Parathyroid adenoma (tissue), 2 donors: ENCODE measurements around the gene NAT9.

Experiments used
- H2AFZ ChIP-seq: fragments of 300-600 bp; sonication (generic); one replicate; pipeline ENCODE4 v1.7.0; 2017; ENCODE audit warnings: antibody characterized with exemption, mild to moderate bottlenecking
- H3K27ac ChIP-seq: fragments of 300-600 bp; sonication (generic); one replicate; pipeline ENCODE4 v1.7.0; 2017
- H3K27me3 ChIP-seq: fragments of 300-600 bp; sonication (generic); one replicate; pipeline ENCODE4 v1.7.0; 2017; ENCODE audit warnings: low read length; ENCODE audit not compliant: control insufficient read depth, insufficient read depth
- H3K36me3 ChIP-seq: fragments of 300-600 bp; sonication (generic); one replicate; pipeline ENCODE4 v1.7.0; 2017; ENCODE audit warnings: low read length; ENCODE audit not compliant: control insufficient read depth, insufficient read depth
- H3K4me1 ChIP-seq: fragments of 300-600 bp; sonication (generic); one replicate; pipeline ENCODE4 v1.7.0; 2017; ENCODE audit warnings: control low read depth
- H3K4me2 ChIP-seq: fragments of 300-600 bp; sonication (generic); one replicate; pipeline ENCODE4 v1.7.0; 2017; ENCODE audit warnings: low read length
- H3K4me3 ChIP-seq: fragments of 300-600 bp; sonication (generic); one replicate; pipeline ENCODE4 v1.7.0; 2017; ENCODE audit warnings: low read depth, low read length
- H3K79me2 ChIP-seq: fragments of 300-600 bp; sonication (generic); one replicate; pipeline ENCODE4 v1.7.0; 2017; ENCODE audit warnings: control low read depth
- H3K9ac ChIP-seq: fragments of 300-600 bp; sonication (generic); one replicate; pipeline ENCODE4 v1.7.0; 2017; ENCODE audit warnings: mild to moderate bottlenecking
- H3K9me3 ChIP-seq: fragments of 300-600 bp; sonication (generic); one replicate; pipeline ENCODE4 v1.7.0; 2017; ENCODE audit warnings: low read length; ENCODE audit not compliant: control insufficient read depth
- TF ChIP-seq, protein P1 (sequence below): fragments of 300-600 bp; sonication (generic); IDR thresholded peaks from one replicate; pipeline ENCODE4 v1.7.0; 2017; ENCODE audit warnings: antibody characterized with exemption, mild to moderate bottlenecking
- donor health status: primary hyperparathyroidism.

The NAT9 gene

DNA sequence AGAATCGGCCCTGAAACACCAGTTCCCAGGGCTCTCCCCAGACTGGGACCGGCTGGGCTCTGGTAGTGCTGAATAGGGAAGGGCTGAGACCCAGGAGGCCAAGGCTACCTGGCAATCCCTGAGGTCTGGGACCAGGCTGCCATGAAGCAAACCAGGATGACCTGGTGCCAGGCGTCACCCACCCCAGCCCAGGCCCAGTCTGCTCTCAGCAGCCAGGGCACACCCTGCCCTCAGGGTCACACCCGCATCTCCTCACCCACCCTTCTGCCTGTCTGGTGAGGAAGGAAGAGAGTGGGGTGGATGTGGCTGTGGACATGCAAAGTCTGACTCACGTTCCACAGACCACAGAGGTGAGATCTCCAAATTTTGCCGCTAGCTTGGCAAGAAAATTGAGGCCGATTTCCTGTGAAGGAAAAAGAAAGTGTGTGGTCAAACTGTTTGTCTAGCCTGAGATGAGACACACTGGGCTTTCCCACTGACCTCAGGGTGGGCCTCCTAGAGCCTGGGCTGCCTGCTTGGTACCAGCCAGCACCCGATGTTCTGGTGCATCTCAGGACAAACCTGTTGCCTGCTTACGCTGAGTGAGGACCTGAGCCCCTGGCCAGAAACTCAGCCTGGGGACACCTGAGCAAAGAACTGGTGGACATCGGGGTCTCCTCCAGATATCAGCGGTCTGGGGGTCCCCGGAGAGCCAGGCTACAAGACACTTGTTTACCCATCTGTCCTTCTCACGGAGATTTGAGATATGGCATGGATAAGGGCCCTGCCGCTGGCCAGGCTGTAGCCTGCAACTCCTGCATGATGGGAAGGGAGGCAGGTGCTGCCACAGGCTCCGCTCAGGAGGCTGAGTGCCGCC is 45.4 kb downstream of the NAT9 start:
- Histone ChIP-seq H3K36me3 (no peaks in the 10 kb centered on the region), H3K9ac (no peak overlapping the region), H3K9me3 (no peaks in the 10 kb centered on the region), H3K79me2 (no peaks in the 10 kb centered on the region), H3K27me3 (no peaks in the 10 kb centered on the region), H2AFZ (no peak overlapping the region), H3K4me3 (no peak overlapping the region), H3K4me1 (no peaks in the 10 kb centered on the region), H3K27ac (no peak overlapping the region), H3K4me2 (no peak overlapping the region)
- TF ChIP-seq, protein P1, sequence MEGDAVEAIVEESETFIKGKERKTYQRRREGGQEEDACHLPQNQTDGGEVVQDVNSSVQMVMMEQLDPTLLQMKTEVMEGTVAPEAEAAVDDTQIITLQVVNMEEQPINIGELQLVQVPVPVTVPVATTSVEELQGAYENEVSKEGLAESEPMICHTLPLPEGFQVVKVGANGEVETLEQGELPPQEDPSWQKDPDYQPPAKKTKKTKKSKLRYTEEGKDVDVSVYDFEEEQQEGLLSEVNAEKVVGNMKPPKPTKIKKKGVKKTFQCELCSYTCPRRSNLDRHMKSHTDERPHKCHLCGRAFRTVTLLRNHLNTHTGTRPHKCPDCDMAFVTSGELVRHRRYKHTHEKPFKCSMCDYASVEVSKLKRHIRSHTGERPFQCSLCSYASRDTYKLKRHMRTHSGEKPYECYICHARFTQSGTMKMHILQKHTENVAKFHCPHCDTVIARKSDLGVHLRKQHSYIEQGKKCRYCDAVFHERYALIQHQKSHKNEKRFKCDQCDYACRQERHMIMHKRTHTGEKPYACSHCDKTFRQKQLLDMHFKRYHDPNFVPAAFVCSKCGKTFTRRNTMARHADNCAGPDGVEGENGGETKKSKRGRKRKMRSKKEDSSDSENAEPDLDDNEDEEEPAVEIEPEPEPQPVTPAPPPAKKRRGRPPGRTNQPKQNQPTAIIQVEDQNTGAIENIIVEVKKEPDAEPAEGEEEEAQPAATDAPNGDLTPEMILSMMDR: no peak

DNA sequence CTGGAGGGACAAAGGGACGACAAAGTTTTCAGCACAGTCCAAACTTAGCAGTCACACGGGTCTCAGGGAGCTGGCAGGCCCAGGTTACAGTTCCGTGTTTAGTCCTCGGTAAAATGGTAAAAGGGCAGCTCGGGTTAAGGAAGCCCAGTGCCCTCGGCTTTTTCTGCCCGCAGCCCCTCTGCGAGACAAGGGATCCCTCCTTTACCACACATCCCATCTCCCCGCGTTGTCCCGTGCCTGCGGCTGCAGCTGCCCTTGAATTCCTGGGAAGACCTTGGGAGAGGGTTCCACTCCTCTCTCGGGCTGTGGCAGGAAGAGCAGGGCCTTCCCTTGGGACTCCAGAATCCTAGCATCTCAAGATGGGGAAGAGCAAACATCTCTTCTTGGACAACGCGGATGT is 46.3 kb downstream of the NAT9 start:
- Histone ChIP-seq H3K27ac (no peak overlapping the region), H3K9ac (no peak overlapping the region), H3K79me2 (no peaks in the 10 kb centered on the region), H3K4me3 (no peak overlapping the region), H3K9me3 (no peaks in the 10 kb centered on the region), H3K27me3 (no peaks in the 10 kb centered on the region), H3K4me2 (no peak overlapping the region), H2AFZ (no peak overlapping the region), H3K4me1 (no peaks in the 10 kb centered on the region), H3K36me3 (no peaks in the 10 kb centered on the region)
- TF ChIP-seq, protein P1: no peak

DNA sequence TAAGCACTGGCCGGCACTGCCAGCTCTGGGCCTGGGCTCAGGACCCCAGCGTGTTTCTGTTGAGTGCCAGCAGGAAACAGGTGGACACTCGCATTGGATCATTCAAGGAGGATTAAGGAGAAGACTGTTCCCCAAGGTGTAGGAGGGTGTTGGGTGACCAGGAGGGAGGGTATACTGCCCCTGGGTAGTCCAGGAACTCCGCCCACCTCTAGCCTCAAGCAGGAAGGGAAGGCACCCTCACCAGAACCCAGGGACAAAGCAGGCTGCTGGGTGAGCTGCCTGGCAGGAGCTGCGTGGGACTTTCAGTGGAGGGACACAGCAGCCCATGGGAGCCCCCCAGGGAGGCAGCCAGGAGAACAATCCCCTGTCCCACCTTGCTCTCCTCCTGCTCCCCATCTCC is 46.8 kb downstream of the NAT9 start:
- Histone ChIP-seq H3K27me3 (no peaks in the 10 kb centered on the region), H3K9me3 (no peaks in the 10 kb centered on the region), H3K36me3 (no peaks in the 10 kb centered on the region), H3K4me3 (no peak overlapping the region), H3K4me1 (no peaks in the 10 kb centered on the region), H3K79me2 (no peaks in the 10 kb centered on the region), H3K27ac (no peak overlapping the region), H3K4me2 (no peak overlapping the region), H2AFZ (no peak overlapping the region), H3K9ac (no peak overlapping the region)
- TF ChIP-seq, protein P1: no peak

DNA sequence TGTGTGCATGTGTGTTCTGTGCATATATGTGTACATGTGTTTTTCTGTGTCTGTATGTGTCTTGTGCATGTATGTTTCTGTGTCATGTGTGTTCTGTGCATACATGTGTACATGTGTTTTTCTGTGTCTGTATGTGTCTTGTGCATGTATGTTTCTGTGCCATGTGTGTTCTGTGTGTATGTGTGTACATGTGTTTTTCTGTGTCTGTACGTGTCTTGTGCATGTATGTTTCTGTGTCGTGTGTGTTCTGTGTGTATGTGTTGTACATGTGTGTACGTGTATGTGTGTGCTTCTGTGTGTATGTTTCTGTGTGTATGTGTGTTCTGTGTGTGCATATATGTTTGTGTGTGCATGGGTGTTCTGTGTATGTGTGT is 47.5 kb downstream of the NAT9 start:
- Histone ChIP-seq H3K4me2 (no peak overlapping the region), H3K27ac (no peak overlapping the region), H2AFZ (no peak overlapping the region), H3K4me3 (no peak overlapping the region), H3K9ac (no peak overlapping the region), H3K79me2 (no peaks in the 10 kb centered on the region), H3K27me3 (no peaks in the 10 kb centered on the region), H3K4me1 (no peaks in the 10 kb centered on the region), H3K9me3 (no peaks in the 10 kb centered on the region), H3K36me3 (no peaks in the 10 kb centered on the region)
- TF ChIP-seq, protein P1: no peak
